HL-60 (cell line): ENCODE measurements around the gene RAD18.

Source experiments
- CTCF ChIP-seq: IDR thresholded peaks from one replicate; pipeline ENCODE4 v1.5.1; 2011; ENCODE audit warnings: low read length, control low read depth, inconsistent platforms; ENCODE audit not compliant: insufficient read depth
- GABPA ChIP-seq: IDR thresholded peaks from 2 replicates; pipeline ENCODE4 v1.6.1; 2012; ENCODE audit warnings: low read depth
- POLR2AphosphoS5 ChIP-seq: IDR thresholded peaks from 2 replicates; pipeline ENCODE4 v1.6.1; 2012; ENCODE audit warnings: low read depth
- SPI1 ChIP-seq: IDR thresholded peaks from 2 replicates; pipeline ENCODE4 v1.6.1; 2012; ENCODE audit warnings: low read depth, mild to moderate bottlenecking, borderline replicate concordance
- TF ChIP-seq, protein P1 (sequence below): IDR thresholded peaks from 2 replicates; pipeline ENCODE4 v1.6.1; 2012; ENCODE audit warnings: low read depth; ENCODE audit not compliant: insufficient replicate concordance

DNA sequence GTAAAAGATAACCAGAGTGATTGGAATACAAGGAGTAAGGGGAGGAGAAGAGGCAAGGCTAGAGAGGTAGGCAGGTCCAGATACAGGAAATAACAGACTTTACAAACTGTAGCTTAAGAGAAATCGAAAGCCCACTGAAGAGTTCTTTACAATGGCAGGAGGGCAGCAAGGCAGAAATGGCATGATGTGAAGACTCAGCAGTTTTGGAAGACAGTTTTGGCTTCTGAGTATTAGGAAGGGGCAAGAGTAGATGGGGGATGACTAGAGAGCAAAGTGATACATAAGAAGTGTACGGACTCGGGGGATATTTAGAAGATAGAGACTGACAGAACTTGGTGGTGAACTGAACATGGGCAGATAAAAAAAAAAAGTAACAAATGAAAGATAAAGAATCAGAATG is 54.1 kb downstream of the RAD18 start:
- TF ChIP-seq CTCF (no peak), POLR2AphosphoS5 (no peak), GABPA (no peak), SPI1 (no peak)
- TF ChIP-seq, protein P1, sequence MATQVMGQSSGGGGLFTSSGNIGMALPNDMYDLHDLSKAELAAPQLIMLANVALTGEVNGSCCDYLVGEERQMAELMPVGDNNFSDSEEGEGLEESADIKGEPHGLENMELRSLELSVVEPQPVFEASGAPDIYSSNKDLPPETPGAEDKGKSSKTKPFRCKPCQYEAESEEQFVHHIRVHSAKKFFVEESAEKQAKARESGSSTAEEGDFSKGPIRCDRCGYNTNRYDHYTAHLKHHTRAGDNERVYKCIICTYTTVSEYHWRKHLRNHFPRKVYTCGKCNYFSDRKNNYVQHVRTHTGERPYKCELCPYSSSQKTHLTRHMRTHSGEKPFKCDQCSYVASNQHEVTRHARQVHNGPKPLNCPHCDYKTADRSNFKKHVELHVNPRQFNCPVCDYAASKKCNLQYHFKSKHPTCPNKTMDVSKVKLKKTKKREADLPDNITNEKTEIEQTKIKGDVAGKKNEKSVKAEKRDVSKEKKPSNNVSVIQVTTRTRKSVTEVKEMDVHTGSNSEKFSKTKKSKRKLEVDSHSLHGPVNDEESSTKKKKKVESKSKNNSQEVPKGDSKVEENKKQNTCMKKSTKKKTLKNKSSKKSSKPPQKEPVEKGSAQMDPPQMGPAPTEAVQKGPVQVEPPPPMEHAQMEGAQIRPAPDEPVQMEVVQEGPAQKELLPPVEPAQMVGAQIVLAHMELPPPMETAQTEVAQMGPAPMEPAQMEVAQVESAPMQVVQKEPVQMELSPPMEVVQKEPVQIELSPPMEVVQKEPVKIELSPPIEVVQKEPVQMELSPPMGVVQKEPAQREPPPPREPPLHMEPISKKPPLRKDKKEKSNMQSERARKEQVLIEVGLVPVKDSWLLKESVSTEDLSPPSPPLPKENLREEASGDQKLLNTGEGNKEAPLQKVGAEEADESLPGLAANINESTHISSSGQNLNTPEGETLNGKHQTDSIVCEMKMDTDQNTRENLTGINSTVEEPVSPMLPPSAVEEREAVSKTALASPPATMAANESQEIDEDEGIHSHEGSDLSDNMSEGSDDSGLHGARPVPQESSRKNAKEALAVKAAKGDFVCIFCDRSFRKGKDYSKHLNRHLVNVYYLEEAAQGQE, result no peak
